ENCODE results near the gene GPR35.

DNA sequence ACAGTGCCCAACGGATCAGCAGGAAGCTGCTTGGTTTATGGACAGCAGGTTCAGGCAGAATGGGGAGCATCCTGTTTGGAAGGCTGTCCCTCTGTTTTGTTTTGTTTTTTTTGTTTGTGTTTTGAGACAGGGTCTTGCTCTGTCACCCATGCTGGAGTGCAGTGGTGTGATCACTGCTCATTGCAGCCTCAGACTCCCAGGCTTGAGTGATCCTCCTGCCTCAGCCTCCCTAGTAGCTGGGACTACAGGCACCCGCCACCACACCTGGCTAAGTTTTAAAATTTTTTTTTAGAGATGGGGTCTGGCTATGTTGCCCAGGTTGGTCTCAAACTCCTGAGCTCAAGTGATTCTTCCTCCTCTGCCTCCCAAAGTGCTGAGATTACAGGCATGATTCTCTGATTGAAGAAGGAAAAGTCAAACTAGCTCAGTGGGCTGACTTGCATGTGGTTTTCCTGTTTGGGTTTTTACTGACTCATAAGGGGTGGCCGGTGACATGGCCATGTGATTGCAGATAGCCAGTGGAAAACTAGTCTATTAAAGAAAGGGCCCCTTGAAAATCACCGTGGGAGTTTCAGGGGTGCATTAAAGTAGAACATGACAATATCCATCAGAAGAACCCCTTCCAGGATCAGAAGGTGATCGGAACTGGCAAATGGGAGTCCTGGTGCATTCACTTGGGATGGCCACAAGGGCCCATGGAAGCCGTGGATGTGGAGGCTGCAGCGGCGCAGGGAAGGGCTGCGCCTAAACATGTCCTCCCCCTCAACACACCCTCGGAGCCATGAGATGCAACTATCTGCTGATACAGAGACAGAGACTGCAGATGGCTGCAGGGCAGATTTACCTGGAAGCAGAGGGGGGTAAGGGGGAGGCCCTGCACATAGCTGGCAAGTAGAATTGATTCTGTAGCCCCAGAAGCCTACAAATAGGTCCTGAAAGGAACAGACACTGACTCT lies 30.9 kb downstream of the GPR35 start:
- TF ChIP-seq, protein P1, sequence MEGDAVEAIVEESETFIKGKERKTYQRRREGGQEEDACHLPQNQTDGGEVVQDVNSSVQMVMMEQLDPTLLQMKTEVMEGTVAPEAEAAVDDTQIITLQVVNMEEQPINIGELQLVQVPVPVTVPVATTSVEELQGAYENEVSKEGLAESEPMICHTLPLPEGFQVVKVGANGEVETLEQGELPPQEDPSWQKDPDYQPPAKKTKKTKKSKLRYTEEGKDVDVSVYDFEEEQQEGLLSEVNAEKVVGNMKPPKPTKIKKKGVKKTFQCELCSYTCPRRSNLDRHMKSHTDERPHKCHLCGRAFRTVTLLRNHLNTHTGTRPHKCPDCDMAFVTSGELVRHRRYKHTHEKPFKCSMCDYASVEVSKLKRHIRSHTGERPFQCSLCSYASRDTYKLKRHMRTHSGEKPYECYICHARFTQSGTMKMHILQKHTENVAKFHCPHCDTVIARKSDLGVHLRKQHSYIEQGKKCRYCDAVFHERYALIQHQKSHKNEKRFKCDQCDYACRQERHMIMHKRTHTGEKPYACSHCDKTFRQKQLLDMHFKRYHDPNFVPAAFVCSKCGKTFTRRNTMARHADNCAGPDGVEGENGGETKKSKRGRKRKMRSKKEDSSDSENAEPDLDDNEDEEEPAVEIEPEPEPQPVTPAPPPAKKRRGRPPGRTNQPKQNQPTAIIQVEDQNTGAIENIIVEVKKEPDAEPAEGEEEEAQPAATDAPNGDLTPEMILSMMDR (IDR thresholded peaks at IDR 0.05; ENCODE audit: low read depth, low read length, poor library complexity, severe bottlenecking), result no peak
- TF ChIP-seq EZH2phosphoT487 (IDR thresholded peaks at IDR 0.05; ENCODE audit: borderline replicate concordance, low read length), result no peak

Data from DOHH2 (cell line).